PC-3 (cell line): ENCODE results near the gene SERBP1. TPM values are rescaled to one million over a fixed set of nuclear protein-coding genes. Genes with fewer than 3 reads are reported as not detected.
A peak's percentile ranks its signal among the peaks of the same experiment; 100 is the strongest.
"Not testable (repeated sequence)": the region's sequence is repeated elsewhere in the genome, so short reads cannot be mapped to it uniquely, and the experiment has no call there.

Experiments
- ATAC-seq: fragments of 200-7000 bp; cut with Tn5 transposase; 2 replicates; pipeline ENCODE4 v1.9.1; 2020; ENCODE audit warnings: mild to moderate bottlenecking, moderate library complexity
- BruUV-seq: library from RNA; stranded (reverse); fragments of 400-500 nt; replicated peaks from 2 replicates; lab custom pipeline; 2021; lab: Mats Ljungman, UMichigan
- CTCF ChIA-PET: fragments of 300-600 bp; sonication (Branson Sonifier 250); formaldehyde crosslinking; loops from one replicate; lab custom pipeline; 2022; ENCODE audit warnings: antibody characterized with exemption; lab: Charles Lee
- POLR2A ChIA-PET: fragments of 300-600 bp; sonication (Branson Sonifier 250); formaldehyde crosslinking; loops from one replicate; lab custom pipeline; 2022; ENCODE audit warnings: antibody characterized with exemption; ENCODE audit not compliant: unreplicated experiment; lab: Charles Lee
- DNase-seq: peaks from one replicate; pipeline ENCODE4 v3.0.0-alpha.2; 2015
- H2AFZ ChIP-seq: fragments of 300-600 bp; sonication (generic); 2 replicates; pipeline ENCODE4 v1.6.0; 2016; ENCODE audit warnings: antibody characterized with exemption, low read length
- H3F3A ChIP-seq: fragments of 300-600 bp; sonication (generic); one replicate; pipeline ENCODE4 v1.6.0; 2017; ENCODE audit warnings: antibody characterized with exemption, low read length, control low read depth, mild to moderate bottlenecking; ENCODE audit not compliant: unreplicated experiment
- H3K27ac ChIP-seq: fragments of 300-600 bp; sonication (generic); 2 replicates; pipeline ENCODE4 v1.5.1; 2016; ENCODE audit warnings: mild to moderate bottlenecking, low read length
- H3K27me3 ChIP-seq: fragments of 300-600 bp; sonication (generic); 2 replicates; pipeline ENCODE4 v1.6.1; 2016; ENCODE audit warnings: low read length, mixed read lengths
- H3K36me3 ChIP-seq: fragments of 300-600 bp; sonication (generic); 2 replicates; pipeline ENCODE4 v1.6.1; 2016; ENCODE audit warnings: low read depth, mixed run types, low read length, mixed read lengths
- H3K4me1 ChIP-seq: fragments of 300-600 bp; sonication (generic); 2 replicates; pipeline ENCODE4 v1.5.1; 2016; ENCODE audit warnings: low read length; ENCODE audit not compliant: insufficient read depth
- H3K4me2 ChIP-seq: fragments of 300-600 bp; sonication (generic); 2 replicates; pipeline ENCODE4 v1.6.0; 2016; ENCODE audit warnings: low read length
- H3K4me3 ChIP-seq: fragments of 300-600 bp; sonication (generic); 2 replicates; pipeline ENCODE4 v1.5.1; 2016; ENCODE audit warnings: mild to moderate bottlenecking, low read length, mixed read lengths
- H3K79me2 ChIP-seq: fragments of 300-600 bp; sonication (generic); 2 replicates; pipeline ENCODE4 v1.6.1; 2017; ENCODE audit warnings: low read length, mixed read lengths
- H3K9ac ChIP-seq: fragments of 300-600 bp; sonication (generic); 2 replicates; pipeline ENCODE4 v1.6.0; 2016; ENCODE audit warnings: mild to moderate bottlenecking, low read length
- H3K9me2 ChIP-seq: fragments of 300-600 bp; sonication (generic); replicated peaks from 2 replicates; pipeline ENCODE4 v1.6.1; 2016; ENCODE audit warnings: mixed run types, low read length, mixed read lengths
- H3K9me3 ChIP-seq: fragments of 300-600 bp; sonication (generic); 2 replicates; pipeline ENCODE4 v1.6.1; 2016; ENCODE audit warnings: low read length, mixed read lengths
- H4K20me1 ChIP-seq: fragments of 300-600 bp; sonication (generic); 2 replicates; pipeline ENCODE4 v1.6.1; 2016; ENCODE audit warnings: low read length, mixed read lengths
- CTCF ChIP-seq: fragments of 300-600 bp; sonication (generic); conservative IDR thresholded peaks from 2 replicates; pipeline ENCODE4 v1.5.1; 2017; ENCODE audit warnings: antibody characterized with exemption, low read depth, mild to moderate bottlenecking, low read length
- EZH2 ChIP-seq: fragments of 300-600 bp; sonication (generic); IDR thresholded peaks from one replicate; pipeline ENCODE4 v1.6.1; 2017; ENCODE audit warnings: antibody characterized with exemption, mild to moderate bottlenecking, low read length; ENCODE audit not compliant: unreplicated experiment
- EZH2phosphoT487 ChIP-seq: fragments of 300-600 bp; sonication (generic); IDR thresholded peaks from 2 replicates; pipeline ENCODE4 v1.6.1; 2018; ENCODE audit warnings: mild to moderate bottlenecking, antibody characterized with exemption, low read length, borderline replicate concordance
- intact Hi-C: fragments of 100-400 bp; cut with micrococcal nuclease; formaldehyde crosslinking; loops from 2 replicates; pipeline ENCODE4 v1.9.0; 2023
- total RNA-seq: library from RNA; depleted of rRNA; stranded (reverse); fragments of >200 nt; gene quantifications from 2 replicates; pipeline ENCODE4 v1.2.3, GENCODE V29; 2014

The SERBP1 gene
- total RNA-seq, 1 experiment from 2014 or later, result 256 TPM

GRCh38 chr1:67401443-67401842 lies 28.8 kb downstream of the SERBP1 start:
- BruUV-seq, result no TSS peak
- Histone ChIP-seq H3K79me2 (no peaks in the 10 kb centered on the region), H3K9ac (no peak overlapping the region), H3K4me3 (no peak overlapping the region), H3K9me3 (no peaks in the 10 kb centered on the region), H4K20me1 (no peaks in the 10 kb centered on the region), H3K4me1 (peaks cover 11% of the 10 kb centered on the region), H3F3A (no peaks in the 10 kb centered on the region), H3K36me3 (peaks cover 14% of the 10 kb centered on the region; the same call in 1 of the 2 replicates), H3K27ac (no peak overlapping the region), H3K9me2 (no peaks in the 10 kb centered on the region), H2AFZ (no peak overlapping the region), H3K27me3 (no peaks in the 10 kb centered on the region), H3K4me2 (no peak overlapping the region)
- no peak for DNase-seq
- ATAC-seq, result no peak
- ChIA-PET CTCF (no interaction called here), POLR2A (no interaction called here)
- intact Hi-C loops, result no loop called here
- TF ChIP-seq CTCF (no peak), EZH2 (no peak), EZH2phosphoT487 (no peak)

- H3K4me2 ChIP-seq, intact Hi-C loops, H3K36me3 ChIP-seq, H3K9ac ChIP-seq, H3K27ac ChIP-seq, H3K9me2 ChIP-seq, H3F3A ChIP-seq, BruUV-seq, H3K4me3 ChIP-seq, H3K79me2 ChIP-seq, H2AFZ ChIP-seq, H3K9me3 ChIP-seq, CTCF ChIA-PET, H3K27me3 ChIP-seq, H4K20me1 ChIP-seq: not testable (repeated sequence)
- POLR2A ChIA-PET, result interaction anchor here (0.6 kb wide), 1 partner anchor 310 kb away, joined by 3 read pairs; no protein-coding TSS in a partner anchor
- DNase-seq (peak; percentile 76), ATAC-seq (peak; percentile 46)
- H3K4me1 ChIP-seq, result peaks cover 11% of the 10 kb centered on the region
Observed at GRCh38 chr1:67400029-67400786, 30.0 kb downstream of the SERBP1 start.

GRCh38 chr1:67399199-67399993 lies 30.8 kb downstream of the SERBP1 start:
- ChIA-PET POLR2A (interaction anchor here (0.5 to 0.6 kb wide), 2 partner anchors 311 to 739 kb away, joined by 3 read pairs; no protein-coding TSS in a partner anchor), CTCF (no interaction called here)
- no peak overlapping the region for H3K4me2 ChIP-seq
- H3K4me1 ChIP-seq, result peaks cover 11% of the 10 kb centered on the region
- no peak overlapping the region for H2AFZ ChIP-seq
- no peak overlapping the region for H3K9ac ChIP-seq
- H3K9me3 ChIP-seq, result no peaks in the 10 kb centered on the region
- H4K20me1 ChIP-seq, result no peaks in the 10 kb centered on the region
- TF ChIP-seq EZH2 (no peak), EZH2phosphoT487 (no peak), CTCF (no peak)
- no peaks in the 10 kb centered on the region for H3F3A ChIP-seq
- no TSS peak for BruUV-seq
- H3K27ac ChIP-seq, result no peak overlapping the region
- H3K79me2 ChIP-seq, result no peaks in the 10 kb centered on the region
- no peaks in the 10 kb centered on the region; the same call in 1 of the 2 replicates for H3K36me3 ChIP-seq
- H3K27me3 ChIP-seq, result no peaks in the 10 kb centered on the region
- H3K9me2 ChIP-seq, result no peaks in the 10 kb centered on the region
- ATAC-seq (no peak), DNase-seq (no peak)
- no peak overlapping the region for H3K4me3 ChIP-seq
- intact Hi-C loops, result no loop called here
